GM19025 (cell line): ENCODE data around the gene GLI3.

Experiments
- ATAC-seq: cut with Tn5 transposase; IDR thresholded peaks from one replicate; pipeline ENCODE4 v1.9.1; 2021; ENCODE audit warnings: mild to moderate bottlenecking, low read depth, moderate library complexity; ENCODE audit not compliant: unreplicated experiment

The GLI3 gene

GRCh38 chr7:42016517-42016916, 220.5 kb downstream of the GLI3 start:
- ATAC-seq, result no peak

- ATAC-seq, result no peak
These were observed 222.1 kb downstream of the GLI3 start for GRCh38 chr7:42014625-42015618.

GRCh38 chr7:42012786-42013360, 224.1 kb downstream of the GLI3 start:
- ATAC-seq, result no peak

GRCh38 chr7:42012313-42012712, 224.7 kb downstream of the GLI3 start:
- ATAC-seq, result no peak

GRCh38 chr7:42011846-42012245, 225.2 kb downstream of the GLI3 start:
- ATAC-seq, result no peak

GRCh38 chr7:42010751-42011150, 226.3 kb downstream of the GLI3 start:
- ATAC-seq, result no peak

- no peak for ATAC-seq
These were observed 230.1 kb downstream of the GLI3 start for GRCh38 chr7:42006801-42007513.

- no peak for ATAC-seq
These were observed 234.4 kb downstream of the GLI3 start for GRCh38 chr7:42002654-42003053.

- ATAC-seq, result no peak
These were observed 237.2 kb downstream of the GLI3 start for GRCh38 chr7:41999736-42000283.

- ATAC-seq, result no peak
These were observed 239.0 kb downstream of the GLI3 start for GRCh38 chr7:41998041-41998440.

GRCh38 chr7:41997151-41997550, 239.9 kb downstream of the GLI3 start:
- no peak for ATAC-seq

GRCh38 chr7:41996381-41997035, 240.5 kb downstream of the GLI3 start:
- no peak for ATAC-seq

GRCh38 chr7:41995632-41996271, 241.3 kb downstream of the GLI3 start:
- no peak for ATAC-seq

- no peak for ATAC-seq
These were observed 242.3 kb downstream of the GLI3 start for GRCh38 chr7:41994746-41995110.

- no peak for ATAC-seq
These were observed 242.8 kb downstream of the GLI3 start for GRCh38 chr7:41994036-41994745.

GRCh38 chr7:41992881-41993867, 243.8 kb downstream of the GLI3 start:
- ATAC-seq, result no peak

GRCh38 chr7:41984888-41985287, 252.1 kb downstream of the GLI3 start:
- no peak for ATAC-seq
